Mesenteric fat pad (tissue), 1 donor: ENCODE data around the gene GPR87. TPM values are rescaled to one million over a fixed set of nuclear protein-coding genes. Genes with fewer than 3 reads are reported as not detected.

Source experiments
- DNase-seq: peaks from one replicate; pipeline ENCODE4 v3.0.0-alpha.2; 2020; ENCODE audit warnings: low spot score
- total RNA-seq: library from RNA; stranded (reverse); fragmentation: NEBNext Ultra II Directional; extraction: Animal tissue kit (Norgen Biotek cat#: 25700); gene quantifications from one replicate; pipeline ENCODE4 v1.2.1, GENCODE V29; 2021
- donor health status: DM: yes; HTN: yes; CAD: no.

GPR87 gene
- total RNA-seq, 1 donor from 2014 or later = not detected

DNA sequence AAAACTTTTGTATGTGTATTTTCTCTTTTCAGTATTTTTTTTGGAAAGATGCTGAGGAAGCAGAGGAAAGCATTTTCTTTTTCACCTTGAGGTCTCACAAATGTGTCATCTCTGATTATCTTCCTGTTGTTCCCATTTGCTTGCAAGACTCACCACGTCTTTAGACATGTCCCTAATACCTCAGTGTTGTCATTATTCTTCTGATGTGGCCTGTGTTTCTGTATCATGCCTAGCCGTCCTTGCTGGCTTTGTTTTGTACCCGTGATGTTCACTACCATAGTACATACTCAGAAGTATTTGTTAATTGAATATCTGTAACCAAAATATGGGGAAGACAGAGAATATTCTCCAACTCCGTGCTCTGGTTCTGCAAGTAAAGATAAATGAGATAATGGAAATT lies 33.2 kb downstream of the GPR87 start:
- DNase-seq = no peak

DNA sequence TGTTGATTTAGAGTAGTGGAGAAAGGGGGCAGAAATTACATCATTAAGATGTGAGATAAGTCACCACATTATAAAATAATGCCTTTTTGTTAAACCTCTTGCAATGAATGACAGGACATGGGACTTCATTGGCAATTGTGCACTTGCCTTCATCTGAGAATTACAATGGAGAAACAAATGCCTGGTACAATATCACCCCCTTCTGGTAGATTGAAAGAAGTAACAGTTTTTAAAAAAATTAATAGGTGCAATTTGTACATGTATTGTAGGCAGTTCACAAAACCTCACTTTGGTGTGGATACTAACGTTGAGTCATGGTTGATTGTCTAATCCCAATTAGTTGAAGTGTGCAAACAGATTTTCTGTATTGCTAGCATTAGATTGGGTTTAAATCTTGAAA lies 33.7 kb downstream of the GPR87 start:
- no peak for DNase-seq

DNA sequence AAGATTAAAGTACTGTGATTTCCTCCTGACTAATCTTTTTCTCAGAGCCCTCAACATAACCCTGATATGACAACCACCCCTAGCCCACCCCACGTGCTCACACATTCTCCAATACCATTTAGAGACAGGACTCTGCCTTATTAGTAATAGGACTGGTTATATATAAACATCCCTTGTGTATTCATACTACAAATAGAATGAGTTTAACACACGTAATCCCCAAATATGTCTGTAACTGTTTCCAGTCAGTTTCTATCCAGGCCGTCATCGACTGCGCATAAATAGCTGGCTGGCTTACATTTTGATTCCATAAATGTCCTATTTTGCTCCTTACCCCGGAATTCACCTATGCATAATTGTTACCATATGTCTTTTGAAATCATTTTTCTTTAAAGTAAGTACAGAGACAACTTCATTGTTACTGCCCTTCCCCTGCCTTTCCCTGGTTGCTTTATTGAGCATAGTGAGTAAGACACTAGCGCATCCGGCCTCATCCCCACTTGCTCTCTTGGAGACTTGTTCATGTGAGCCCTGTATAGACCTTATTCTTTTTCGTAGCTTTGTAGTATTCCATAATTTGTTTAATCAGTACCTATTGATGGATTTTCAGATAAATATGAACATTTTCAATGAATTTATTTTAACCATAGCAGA lies 34.8 kb downstream of the GPR87 start:
- DNase-seq = no peak

DNA sequence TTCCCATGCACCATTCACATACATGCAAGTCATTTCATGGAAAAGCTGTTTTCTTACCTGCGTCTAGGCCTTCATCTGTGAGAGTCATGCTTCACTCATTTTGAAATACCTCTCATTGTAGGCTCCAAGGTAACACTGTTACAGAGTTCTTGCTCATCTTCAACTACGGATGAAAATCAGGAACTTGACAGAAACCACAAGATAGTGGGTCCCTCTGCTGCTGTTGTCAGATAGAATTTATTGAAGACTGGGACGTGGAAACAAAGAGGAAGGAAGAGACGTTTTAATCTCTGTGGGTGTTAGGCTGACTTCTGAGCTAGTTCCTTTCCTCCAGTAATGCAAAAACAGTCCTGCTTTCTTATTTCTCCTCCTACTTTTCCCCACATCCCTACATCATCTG lies 38.4 kb downstream of the GPR87 start, which contains the start of gene P2RY14:
TSS of gene P2RY14 (minus strand) at position 313 of the 400 bp plus-strand sequence. CDS start 64,226 bp downstream, outside the sequence.
- no peak for DNase-seq

DNA sequence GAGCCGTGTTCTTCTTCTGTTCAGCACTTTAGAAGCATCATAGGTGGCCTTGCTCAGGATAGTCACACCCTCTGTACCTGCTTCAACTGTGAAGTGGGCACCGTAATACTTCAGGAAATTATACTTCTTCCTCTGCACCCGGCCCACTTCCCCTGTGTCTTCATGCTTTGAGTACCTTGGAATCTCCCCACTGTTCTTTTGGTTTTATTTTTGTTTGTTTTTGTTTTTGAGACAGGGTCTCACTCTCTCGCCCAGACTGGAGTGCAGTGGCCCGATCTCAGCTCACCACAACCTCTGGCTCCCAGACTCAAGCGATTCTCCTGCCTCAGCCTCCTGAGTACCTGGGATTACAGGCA lies 40.0 kb downstream of the GPR87 start:
- DNase-seq = no peak

DNA sequence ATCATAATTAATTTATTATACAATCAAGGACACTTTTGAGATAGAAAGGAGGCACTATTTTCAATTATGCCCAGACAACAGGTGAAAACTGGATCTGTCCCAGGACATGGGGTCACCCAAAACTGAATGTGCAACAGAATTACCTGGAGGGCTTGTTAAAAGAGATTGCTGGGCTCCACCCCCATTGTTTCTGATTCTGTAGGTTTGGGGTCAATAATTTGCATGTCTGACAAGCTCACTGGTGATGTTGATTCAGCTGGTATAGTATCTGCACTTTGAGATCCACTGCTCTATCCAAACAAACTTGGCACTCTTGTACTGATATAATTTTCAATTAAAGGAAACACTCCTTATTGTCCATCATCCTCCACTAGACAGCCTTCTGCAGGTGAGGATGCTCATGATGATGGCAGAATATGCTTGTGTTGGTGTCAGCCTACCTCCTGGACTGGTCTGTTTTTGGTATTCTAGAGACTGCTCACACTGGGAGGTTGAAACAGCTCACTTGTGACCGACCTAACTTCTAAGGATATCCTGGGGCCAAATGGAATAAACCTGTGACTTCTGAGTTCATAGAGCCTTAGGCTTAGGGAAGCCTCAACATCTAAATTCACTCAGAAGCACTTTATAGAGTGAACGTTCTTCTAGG lies 40.5 kb downstream of the GPR87 start:
- DNase-seq = no peak

DNA sequence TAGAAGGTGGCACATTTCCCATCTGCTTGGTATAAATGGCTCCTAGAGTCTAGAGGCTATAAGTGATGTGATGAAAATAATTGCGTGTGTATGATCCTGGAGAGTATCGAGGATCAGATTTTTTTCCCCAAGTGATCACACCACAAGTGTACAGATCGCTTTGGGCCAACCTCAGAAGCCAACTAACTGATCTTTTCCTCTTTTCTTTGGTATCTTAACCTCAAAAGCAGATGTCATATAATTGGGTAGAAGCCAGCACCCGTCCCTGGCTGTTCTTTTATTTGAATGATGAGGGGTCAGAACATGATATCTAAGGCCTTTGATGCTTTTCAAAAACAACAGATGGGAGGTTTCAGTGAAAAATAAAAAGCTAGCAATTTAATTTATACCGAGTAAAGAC lies 41.5 kb downstream of the GPR87 start:
- no peak for DNase-seq

DNA sequence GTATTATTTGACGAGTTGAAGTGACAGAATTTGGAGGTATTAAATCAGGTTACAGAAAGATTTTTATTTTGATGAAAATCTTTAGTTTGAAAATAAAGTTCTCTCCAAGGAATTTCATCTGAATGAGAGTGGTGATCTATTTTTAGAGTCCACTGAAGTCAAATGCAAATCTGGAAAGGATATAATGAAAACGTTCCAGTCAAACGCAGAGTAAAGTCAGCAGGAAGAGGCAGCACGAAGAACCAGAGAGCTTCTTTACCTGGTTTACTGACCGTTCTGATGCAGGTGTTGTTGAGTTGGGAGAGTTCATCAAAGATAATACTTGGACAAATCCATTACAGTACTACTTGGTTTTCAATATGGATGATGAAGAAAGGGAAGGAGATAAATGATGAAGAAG lies 47.0 kb downstream of the GPR87 start:
- DNase-seq = no peak

DNA sequence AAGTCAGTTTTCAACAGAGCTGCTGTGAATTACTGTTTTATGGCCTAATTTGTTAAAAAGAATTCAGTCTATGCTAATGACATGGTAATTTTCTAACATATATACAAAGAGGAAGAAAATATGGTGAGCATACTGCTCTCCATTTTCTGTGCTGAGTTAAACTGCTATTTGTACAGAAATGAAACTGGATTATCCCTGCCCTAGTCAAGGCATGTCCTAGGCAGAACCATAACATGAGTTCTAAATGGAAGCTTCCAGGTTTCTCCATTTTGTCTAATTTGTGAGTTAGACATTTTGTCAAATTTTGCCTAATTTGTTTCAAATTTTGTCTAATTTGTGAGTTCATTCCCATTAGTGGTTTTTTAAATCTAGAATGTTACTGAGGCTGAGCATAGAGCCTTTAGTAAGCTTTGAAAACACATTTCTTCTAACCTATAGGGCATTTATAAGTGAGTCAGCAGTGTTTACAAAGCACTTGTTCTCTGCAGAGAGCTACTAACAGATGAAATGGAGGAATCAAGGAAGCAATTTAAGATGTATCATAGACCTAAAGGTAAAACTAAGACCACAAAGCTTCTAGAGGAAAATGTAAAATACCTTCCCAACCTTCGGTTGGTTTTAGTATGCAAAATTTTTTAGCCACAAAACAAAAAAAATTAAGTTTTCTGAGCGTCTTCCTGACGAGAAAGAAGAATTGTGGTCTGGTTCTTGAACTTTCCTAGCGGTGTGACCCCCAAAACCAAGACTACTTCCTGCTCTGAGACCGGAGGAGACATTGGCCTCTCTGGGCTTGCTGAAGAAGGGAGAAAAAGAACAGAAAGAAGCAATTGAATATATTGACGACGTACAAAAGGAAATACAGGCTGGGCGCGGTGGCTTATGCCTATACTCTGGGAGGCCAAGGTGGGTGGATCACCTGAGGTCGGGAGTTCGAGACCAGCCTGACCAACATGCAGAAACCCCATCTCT lies 48.1 kb downstream of the GPR87 start:
- no peak for DNase-seq

DNA sequence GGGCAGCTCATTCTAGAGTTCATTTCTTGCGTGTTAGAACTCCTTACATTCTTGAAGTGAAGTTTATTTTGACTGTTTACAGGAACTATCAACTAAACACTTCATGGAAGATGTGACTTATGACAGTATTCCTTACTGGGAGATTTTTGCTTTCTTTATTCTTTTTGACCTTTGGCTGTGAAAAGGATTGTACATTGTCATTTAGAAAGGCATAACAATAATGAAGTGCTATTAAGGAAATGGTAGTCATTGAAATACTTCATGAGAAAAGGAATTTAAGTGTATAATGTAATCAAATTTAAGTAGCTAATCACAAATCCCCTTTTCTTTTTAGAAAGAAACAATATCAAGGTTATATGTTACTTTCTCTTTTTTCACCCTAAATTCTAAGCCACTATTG lies 49.6 kb downstream of the GPR87 start:
- DNase-seq = no peak

DNA sequence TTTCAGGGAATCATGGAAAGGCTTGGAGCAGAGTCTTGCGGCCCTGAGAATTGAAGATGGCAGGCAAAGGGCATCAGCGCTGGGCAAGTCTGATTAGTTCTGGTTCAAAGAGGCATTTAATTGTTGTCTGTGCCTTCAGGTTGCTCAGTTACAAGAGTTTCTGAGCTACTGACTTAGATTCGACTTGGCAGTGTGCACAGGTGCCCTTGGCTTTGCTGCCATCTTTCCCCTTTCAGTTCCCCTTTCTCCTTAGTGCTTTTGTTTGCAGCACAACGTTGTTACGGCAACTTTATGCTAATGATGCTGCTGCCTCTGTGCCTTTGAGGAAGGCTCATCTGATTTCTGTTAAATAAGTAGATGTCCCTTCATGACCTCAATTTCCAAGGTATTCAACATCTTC lies 50.8 kb downstream of the GPR87 start:
- DNase-seq = no peak

DNA sequence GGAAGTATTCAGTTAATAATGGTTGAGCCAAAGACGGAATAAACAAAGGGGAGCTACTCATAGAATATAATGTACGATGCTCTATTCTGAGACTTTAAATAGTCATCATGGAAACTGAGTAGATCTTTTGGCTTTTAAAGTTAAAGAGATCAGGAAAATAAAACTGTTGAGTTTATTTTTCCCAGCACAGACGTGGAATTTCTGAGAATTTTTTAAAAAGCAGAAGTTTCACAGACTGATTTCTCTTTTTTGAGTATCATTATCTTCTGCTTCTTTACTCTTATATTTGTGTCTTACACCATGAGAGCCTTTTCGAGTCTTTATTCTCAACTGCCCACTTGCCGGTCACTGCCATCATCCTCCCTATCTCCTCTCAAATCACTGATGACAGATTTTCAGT lies 51.5 kb downstream of the GPR87 start:
- no peak for DNase-seq

DNA sequence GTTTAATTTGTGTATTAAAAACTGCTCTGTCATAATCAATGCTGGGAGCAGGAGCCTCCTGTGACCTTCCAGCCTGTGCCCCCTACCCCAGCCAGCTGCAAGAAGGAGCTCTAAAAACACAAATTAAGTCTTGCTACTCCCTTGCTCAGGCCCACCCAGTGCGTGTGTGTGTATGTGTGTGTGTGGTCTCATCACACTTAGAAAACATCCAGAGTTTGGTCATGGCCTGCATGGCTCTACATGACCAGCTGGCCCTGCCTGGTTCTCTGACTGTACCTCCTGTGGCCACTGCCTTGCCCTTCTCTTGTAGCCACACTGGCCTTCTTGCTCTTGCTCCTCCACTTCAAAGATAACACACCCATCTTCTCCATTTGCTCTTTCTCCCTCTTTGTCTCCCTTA lies 52.0 kb downstream of the GPR87 start:
- DNase-seq = no peak

DNA sequence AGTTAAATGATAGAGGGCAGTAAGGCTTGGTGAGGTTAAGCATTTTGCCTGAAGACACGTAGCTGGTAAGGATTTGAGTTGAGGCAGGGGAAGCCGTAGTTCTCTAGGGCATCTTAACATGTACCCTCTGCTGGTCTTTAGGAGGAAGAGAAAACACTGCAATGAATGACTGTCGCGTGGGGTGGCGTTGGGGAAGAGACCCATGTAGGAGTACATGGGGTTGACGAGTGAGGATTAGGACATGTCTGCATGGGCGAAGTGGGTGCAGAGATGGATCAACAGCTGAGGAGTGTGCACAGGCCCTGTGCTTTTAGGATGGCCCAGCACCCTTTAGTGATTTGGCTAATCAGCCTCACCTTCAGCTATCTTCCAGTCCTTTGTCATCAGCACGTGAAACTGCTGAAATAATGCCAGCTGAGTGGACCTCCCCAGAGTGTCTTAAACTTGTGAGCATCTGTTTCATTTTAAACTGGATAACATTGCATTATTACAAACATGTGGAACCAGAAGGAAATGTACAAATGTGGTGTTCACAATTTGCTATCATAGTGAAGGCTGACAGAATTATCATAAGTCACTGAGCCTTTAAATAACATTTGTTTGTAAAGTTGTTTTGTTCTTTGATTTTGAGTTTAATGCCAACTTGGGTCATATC lies 53.6 kb downstream of the GPR87 start:
- DNase-seq = no peak

DNA sequence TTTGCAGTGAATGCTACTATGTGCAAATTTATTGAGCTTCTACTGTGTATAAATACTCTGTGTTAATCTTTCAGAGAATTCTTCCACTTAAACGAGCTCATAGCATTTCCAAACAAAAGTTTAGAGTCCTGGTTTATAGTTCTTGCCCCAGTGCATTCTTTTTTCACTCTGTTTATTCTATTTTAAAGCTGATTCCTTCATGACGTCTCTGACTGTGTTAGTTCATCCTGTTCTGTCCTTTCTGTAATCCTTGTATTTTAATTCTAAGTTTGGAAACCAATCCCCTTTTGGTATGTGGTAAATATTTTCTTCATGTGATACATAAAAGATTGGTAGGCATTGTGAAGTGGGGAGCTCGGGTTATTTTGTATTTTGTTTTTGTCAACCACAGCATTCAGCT lies 57.0 kb downstream of the GPR87 start:
- no peak for DNase-seq

DNA sequence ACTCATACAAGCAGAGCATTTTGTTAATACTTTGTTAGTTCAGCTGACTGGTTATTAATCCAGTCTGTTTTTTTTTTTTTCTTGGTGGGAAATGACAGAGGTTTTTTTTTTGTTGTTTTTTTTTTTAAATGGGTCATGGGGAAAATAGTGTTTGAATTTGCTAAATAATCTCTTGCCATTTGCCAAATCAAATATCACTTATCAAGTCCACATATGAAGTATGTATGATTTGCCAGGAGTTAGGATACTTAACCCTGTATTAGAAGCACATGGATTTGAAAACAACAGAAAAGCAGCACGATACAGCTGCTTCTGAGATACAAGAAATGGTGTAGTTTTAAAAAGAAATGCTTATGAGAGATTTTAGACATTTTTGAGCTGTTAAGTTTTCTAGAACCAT lies 59.9 kb downstream of the GPR87 start:
- DNase-seq = no peak

DNA sequence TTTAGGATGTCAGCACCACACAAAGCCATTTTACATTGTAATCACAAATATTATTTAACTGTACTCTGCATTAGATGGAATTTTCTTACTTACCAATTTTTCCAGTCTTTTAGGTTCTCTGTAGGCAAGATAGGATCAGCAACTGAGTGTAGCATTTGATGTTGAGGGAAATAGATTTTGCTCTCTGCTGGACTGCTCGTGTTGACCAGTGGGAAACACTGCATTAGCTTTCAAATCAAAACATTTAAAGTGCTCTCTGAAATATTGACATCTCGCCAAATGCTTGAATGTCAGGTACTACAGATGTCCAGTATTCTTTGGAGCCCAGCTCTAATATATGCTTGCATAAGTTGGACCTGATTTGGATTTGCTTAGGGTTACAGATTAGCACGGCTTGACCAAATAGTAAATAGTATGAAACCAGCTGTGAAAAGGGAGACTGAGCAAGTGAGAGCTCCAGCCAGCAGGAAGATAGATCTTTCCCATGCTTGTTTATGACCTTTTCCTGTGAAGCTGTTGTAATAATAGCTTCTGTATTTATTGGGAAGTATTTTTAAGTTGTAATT lies 67.8 kb downstream of the GPR87 start:
- DNase-seq = no peak
